Ishikawa (cell line): ENCODE results near the gene TMEM141.

Source experiments
- CEBPB ChIP-seq: IDR thresholded peaks from 2 replicates; pipeline ENCODE4 v1.6.1; 2012
- CREB1 ChIP-seq: IDR thresholded peaks from 2 replicates; pipeline ENCODE4 v1.6.1; 2012; ENCODE audit warnings: low read depth
- EGR1 ChIP-seq: IDR thresholded peaks from 2 replicates; pipeline ENCODE4 v1.6.1; 2012
- EP300 ChIP-seq: IDR thresholded peaks from 2 replicates; pipeline ENCODE4 v1.6.1; 2012; ENCODE audit warnings: borderline replicate concordance
- FOXM1 ChIP-seq: IDR thresholded peaks from 2 replicates; pipeline ENCODE4 v1.6.1; 2012; ENCODE audit warnings: low read depth, borderline replicate concordance
- NFIC ChIP-seq: IDR thresholded peaks from 2 replicates; pipeline ENCODE4 v1.6.1; 2012
- RAD21 ChIP-seq: IDR thresholded peaks from 2 replicates; pipeline ENCODE4 v1.6.1; 2012; ENCODE audit warnings: low read depth
- TAF1 ChIP-seq: IDR thresholded peaks from 2 replicates; pipeline ENCODE4 v1.6.1; 2012; ENCODE audit warnings: low read depth, mild to moderate bottlenecking
- TCF12 ChIP-seq: IDR thresholded peaks from 2 replicates; pipeline ENCODE4 v1.6.1; 2012; ENCODE audit warnings: low read depth
- TEAD4 ChIP-seq: IDR thresholded peaks from 2 replicates; pipeline ENCODE4 v1.6.1; 2012
- YY1 ChIP-seq: IDR thresholded peaks from 2 replicates; pipeline ENCODE4 v1.6.1; 2012; ENCODE audit warnings: low read depth
- ZBTB7A ChIP-seq: IDR thresholded peaks from 2 replicates; pipeline ENCODE4 v1.6.1; 2012; ENCODE audit warnings: low read depth
- TF ChIP-seq, protein P1 (sequence below): IDR thresholded peaks from 2 replicates; pipeline ENCODE4 v1.6.1; 2012; ENCODE audit warnings: low read depth, mild to moderate bottlenecking
- TF ChIP-seq, protein P2 (sequence below): IDR thresholded peaks from 2 replicates; pipeline ENCODE4 v1.6.1; 2012
- TF ChIP-seq, protein P3 (sequence below): IDR thresholded peaks from 2 replicates; pipeline ENCODE4 v1.6.1; 2012

TMEM141 gene

DNA sequence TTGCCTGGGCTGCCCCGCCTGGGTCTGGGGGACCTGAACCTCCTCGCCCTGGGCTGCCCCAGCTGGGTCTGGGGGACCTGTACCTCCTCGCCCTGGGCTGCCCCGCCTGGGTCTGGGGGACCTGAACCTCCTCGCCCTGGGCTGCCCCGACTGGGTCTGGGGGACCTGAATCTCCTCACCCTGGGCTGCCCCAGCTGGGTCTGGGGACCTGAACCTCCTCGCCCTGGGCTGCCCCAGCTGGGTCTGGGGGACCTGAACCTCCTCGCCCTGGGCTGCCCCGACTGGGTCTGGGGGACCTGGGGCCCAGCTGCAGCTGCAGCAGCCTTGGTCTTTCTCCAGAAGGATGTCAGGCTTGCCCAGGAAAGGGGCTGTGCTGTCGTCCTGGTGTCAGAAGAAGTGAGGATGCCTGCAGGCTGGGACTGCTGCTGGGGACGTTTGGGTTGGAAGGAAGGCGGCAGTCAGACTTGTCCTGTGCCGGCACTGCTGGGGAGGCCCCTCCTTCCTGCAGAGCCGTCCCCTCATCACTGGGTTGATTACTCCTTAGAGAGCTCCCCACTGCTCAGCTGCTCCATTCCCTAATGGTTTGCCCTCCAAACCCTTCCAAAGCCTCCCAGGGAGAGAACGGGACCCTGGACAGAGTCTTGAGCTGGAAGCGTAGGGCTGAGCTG is 42.4 kb downstream of the TMEM141 start:
- TF ChIP-seq, protein P1, sequence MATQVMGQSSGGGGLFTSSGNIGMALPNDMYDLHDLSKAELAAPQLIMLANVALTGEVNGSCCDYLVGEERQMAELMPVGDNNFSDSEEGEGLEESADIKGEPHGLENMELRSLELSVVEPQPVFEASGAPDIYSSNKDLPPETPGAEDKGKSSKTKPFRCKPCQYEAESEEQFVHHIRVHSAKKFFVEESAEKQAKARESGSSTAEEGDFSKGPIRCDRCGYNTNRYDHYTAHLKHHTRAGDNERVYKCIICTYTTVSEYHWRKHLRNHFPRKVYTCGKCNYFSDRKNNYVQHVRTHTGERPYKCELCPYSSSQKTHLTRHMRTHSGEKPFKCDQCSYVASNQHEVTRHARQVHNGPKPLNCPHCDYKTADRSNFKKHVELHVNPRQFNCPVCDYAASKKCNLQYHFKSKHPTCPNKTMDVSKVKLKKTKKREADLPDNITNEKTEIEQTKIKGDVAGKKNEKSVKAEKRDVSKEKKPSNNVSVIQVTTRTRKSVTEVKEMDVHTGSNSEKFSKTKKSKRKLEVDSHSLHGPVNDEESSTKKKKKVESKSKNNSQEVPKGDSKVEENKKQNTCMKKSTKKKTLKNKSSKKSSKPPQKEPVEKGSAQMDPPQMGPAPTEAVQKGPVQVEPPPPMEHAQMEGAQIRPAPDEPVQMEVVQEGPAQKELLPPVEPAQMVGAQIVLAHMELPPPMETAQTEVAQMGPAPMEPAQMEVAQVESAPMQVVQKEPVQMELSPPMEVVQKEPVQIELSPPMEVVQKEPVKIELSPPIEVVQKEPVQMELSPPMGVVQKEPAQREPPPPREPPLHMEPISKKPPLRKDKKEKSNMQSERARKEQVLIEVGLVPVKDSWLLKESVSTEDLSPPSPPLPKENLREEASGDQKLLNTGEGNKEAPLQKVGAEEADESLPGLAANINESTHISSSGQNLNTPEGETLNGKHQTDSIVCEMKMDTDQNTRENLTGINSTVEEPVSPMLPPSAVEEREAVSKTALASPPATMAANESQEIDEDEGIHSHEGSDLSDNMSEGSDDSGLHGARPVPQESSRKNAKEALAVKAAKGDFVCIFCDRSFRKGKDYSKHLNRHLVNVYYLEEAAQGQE, result 0 out of 2 replicates have a peak, but pooled peaks have one; percentile 10

DNA sequence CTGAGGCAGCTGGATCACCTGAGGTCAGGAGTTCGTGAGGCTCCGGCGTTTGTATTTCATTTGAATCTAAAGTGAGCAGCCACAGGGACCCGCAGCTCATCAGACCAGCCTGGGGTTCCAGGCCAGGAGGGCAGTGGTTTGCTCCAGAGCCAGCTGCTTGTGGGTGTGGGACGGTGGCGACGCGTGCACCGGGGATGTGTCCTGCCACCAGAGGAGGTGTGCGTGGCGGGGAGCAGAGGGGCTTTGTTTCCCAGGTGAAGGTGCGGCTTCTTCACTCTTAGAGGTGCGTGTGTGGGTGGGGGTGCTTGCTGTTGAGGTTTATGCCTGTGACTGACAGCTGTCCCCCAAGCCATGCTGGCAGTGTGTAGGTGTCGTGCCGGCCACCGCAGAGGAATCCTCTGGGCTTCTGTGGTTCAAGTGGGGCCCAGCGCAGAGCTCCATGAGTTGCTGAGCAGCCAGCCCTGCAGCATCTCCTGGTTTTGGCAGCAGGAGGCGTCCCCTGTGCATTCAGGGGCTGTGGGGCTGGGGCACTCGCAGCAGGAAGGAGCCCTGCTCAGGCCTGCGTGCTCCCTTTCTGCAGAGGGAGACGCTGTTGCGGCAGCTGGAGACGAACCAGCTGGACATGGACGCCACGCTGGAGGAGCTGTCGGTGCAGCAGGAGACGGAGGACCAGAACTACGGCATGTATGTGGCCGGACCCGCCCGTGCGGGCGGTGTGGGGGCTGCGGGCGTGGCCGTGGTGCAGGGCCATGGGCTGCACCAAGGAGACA is 44.2 kb downstream of the TMEM141 start:
- no peak for TF ChIP-seq TAF1
- no peak for TF ChIP-seq EP300
- TF ChIP-seq, protein P2, sequence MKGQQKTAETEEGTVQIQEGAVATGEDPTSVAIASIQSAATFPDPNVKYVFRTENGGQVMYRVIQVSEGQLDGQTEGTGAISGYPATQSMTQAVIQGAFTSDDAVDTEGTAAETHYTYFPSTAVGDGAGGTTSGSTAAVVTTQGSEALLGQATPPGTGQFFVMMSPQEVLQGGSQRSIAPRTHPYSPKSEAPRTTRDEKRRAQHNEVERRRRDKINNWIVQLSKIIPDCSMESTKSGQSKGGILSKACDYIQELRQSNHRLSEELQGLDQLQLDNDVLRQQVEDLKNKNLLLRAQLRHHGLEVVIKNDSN, result no peak
- no peak for TF ChIP-seq CEBPB
- no peak for TF ChIP-seq CREB1
- TF ChIP-seq, protein P3, sequence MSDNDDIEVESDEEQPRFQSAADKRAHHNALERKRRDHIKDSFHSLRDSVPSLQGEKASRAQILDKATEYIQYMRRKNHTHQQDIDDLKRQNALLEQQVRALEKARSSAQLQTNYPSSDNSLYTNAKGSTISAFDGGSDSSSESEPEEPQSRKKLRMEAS, result no peak
- TF ChIP-seq ZBTB7A, result no peak
- no peak for TF ChIP-seq YY1
- TF ChIP-seq, protein P1, result no peak
- no peak for TF ChIP-seq EGR1
- no peak for TF ChIP-seq TCF12
- no peak for TF ChIP-seq TEAD4
- no peak for TF ChIP-seq FOXM1
- TF ChIP-seq NFIC, result no peak
- TF ChIP-seq RAD21, result no peak

- TF ChIP-seq, protein P3, result no peak
- no peak for TF ChIP-seq NFIC
- no peak for TF ChIP-seq FOXM1
- TF ChIP-seq, protein P2, result no peak
- no peak for TF ChIP-seq CREB1
Measured at GRCh38 chr9:136835932-136836904, 45.1 kb downstream of the TMEM141 start.

- no peak for TF ChIP-seq CEBPB
- TF ChIP-seq, protein P2, result no peak
- TF ChIP-seq CREB1, result no peak
- no peak for TF ChIP-seq EGR1
- no peak for TF ChIP-seq RAD21
- no peak for TF ChIP-seq TEAD4
- TF ChIP-seq ZBTB7A, result no peak
- TF ChIP-seq YY1, result no peak
- TF ChIP-seq, protein P1, result no peak
Measured at GRCh38 chr9:136837146-136837855, 46.2 kb downstream of the TMEM141 start.
